Parathyroid adenoma (tissue), 2 donors: ENCODE results near the gene UROD.

Source experiments
- H2AFZ ChIP-seq: fragments of 300-600 bp; sonication (generic); one replicate; pipeline ENCODE4 v1.7.0; 2017; ENCODE audit warnings: antibody characterized with exemption, mild to moderate bottlenecking
- H3K27ac ChIP-seq: fragments of 300-600 bp; sonication (generic); one replicate; pipeline ENCODE4 v1.7.0; 2017
- H3K27me3 ChIP-seq: fragments of 300-600 bp; sonication (generic); one replicate; pipeline ENCODE4 v1.7.0; 2017; ENCODE audit warnings: low read length; ENCODE audit not compliant: control insufficient read depth, insufficient read depth
- H3K36me3 ChIP-seq: fragments of 300-600 bp; sonication (generic); one replicate; pipeline ENCODE4 v1.7.0; 2017; ENCODE audit warnings: low read length; ENCODE audit not compliant: control insufficient read depth, insufficient read depth
- H3K4me1 ChIP-seq: fragments of 300-600 bp; sonication (generic); one replicate; pipeline ENCODE4 v1.7.0; 2017; ENCODE audit warnings: control low read depth
- H3K4me2 ChIP-seq: fragments of 300-600 bp; sonication (generic); one replicate; pipeline ENCODE4 v1.7.0; 2017; ENCODE audit warnings: low read length
- H3K4me3 ChIP-seq: fragments of 300-600 bp; sonication (generic); one replicate; pipeline ENCODE4 v1.7.0; 2017; ENCODE audit warnings: low read depth, low read length
- H3K79me2 ChIP-seq: fragments of 300-600 bp; sonication (generic); one replicate; pipeline ENCODE4 v1.7.0; 2017; ENCODE audit warnings: control low read depth
- H3K9ac ChIP-seq: fragments of 300-600 bp; sonication (generic); one replicate; pipeline ENCODE4 v1.7.0; 2017; ENCODE audit warnings: mild to moderate bottlenecking
- H3K9me3 ChIP-seq: fragments of 300-600 bp; sonication (generic); one replicate; pipeline ENCODE4 v1.7.0; 2017; ENCODE audit warnings: low read length; ENCODE audit not compliant: control insufficient read depth
- CTCF ChIP-seq: fragments of 300-600 bp; sonication (generic); IDR thresholded peaks from one replicate; pipeline ENCODE4 v1.7.0; 2017; ENCODE audit warnings: antibody characterized with exemption, mild to moderate bottlenecking
- donor health status: primary hyperparathyroidism.

Gene UROD

GRCh38 chr1:45038661-45039364, 26.8 kb downstream of the UROD start:
- H3K79me2 ChIP-seq, result no peaks in the 10 kb centered on the region

GRCh38 chr1:45040297-45040696, 28.2 kb downstream of the UROD start:
- Histone ChIP-seq H3K4me2 (no peak overlapping the region), H2AFZ (no peak overlapping the region), H3K4me1 (peaks cover 3% of the 10 kb centered on the region), H3K4me3 (no peak overlapping the region), H3K27ac (no peak overlapping the region), H3K79me2 (no peaks in the 10 kb centered on the region), H3K9ac (no peak overlapping the region), H3K9me3 (no peaks in the 10 kb centered on the region), H3K36me3 (no peaks in the 10 kb centered on the region), H3K27me3 (no peaks in the 10 kb centered on the region)
- TF ChIP-seq CTCF, result no peak

More at GRCh38 chr1:45038661-45039364, 26.8 kb downstream of the UROD start:
- Histone ChIP-seq H2AFZ (no peak overlapping the region), H3K36me3 (no peaks in the 10 kb centered on the region), H3K4me2 (no peak overlapping the region), H3K9ac (no peak overlapping the region), H3K9me3 (no peaks in the 10 kb centered on the region), H3K27me3 (no peaks in the 10 kb centered on the region), H3K4me1 (peaks cover 3% of the 10 kb centered on the region), H3K27ac (no peak overlapping the region), H3K4me3 (no peak overlapping the region)
- TF ChIP-seq CTCF, result no peak

- no peaks in the 10 kb centered on the region for H3K79me2 ChIP-seq
- no peaks in the 10 kb centered on the region for H3K27me3 ChIP-seq
- TF ChIP-seq CTCF, result no peak
- no peak overlapping the region for H3K4me2 ChIP-seq
- no peak overlapping the region for H2AFZ ChIP-seq
- no peaks in the 10 kb centered on the region for H3K9me3 ChIP-seq
- no peaks in the 10 kb centered on the region for H3K36me3 ChIP-seq
- H3K4me3 ChIP-seq, result no peak overlapping the region
- H3K9ac ChIP-seq, result no peak overlapping the region
- H3K27ac ChIP-seq, result no peak overlapping the region
- no peaks in the 10 kb centered on the region for H3K4me1 ChIP-seq
These were observed 31.0 kb downstream of the UROD start for GRCh38 chr1:45043094-45043493.

- TF ChIP-seq CTCF, result no peak
- no peaks in the 10 kb centered on the region for H3K27me3 ChIP-seq
- H3K27ac ChIP-seq, result no peak overlapping the region
- H3K4me3 ChIP-seq, result no peak overlapping the region
- no peaks in the 10 kb centered on the region for H3K9me3 ChIP-seq
- H2AFZ ChIP-seq, result no peak overlapping the region
- H3K9ac ChIP-seq, result no peak overlapping the region
- no peaks in the 10 kb centered on the region for H3K36me3 ChIP-seq
- H3K4me2 ChIP-seq, result no peak overlapping the region
- no peaks in the 10 kb centered on the region for H3K79me2 ChIP-seq
- H3K4me1 ChIP-seq, result no peaks in the 10 kb centered on the region
These were observed 32.9 kb downstream of the UROD start for GRCh38 chr1:45044916-45045315.

GRCh38 chr1:45047032-45047431, 35.0 kb downstream of the UROD start:
- Histone ChIP-seq H3K27me3 (no peaks in the 10 kb centered on the region), H3K4me2 (no peak overlapping the region), H3K9me3 (no peaks in the 10 kb centered on the region), H3K79me2 (no peaks in the 10 kb centered on the region), H3K36me3 (no peaks in the 10 kb centered on the region), H3K27ac (no peak overlapping the region), H3K4me3 (no peak overlapping the region), H3K4me1 (no peaks in the 10 kb centered on the region), H2AFZ (no peak overlapping the region), H3K9ac (no peak overlapping the region)
- no peak for TF ChIP-seq CTCF
